Measurements from ENCODE around the gene LRRC1. TPM values are rescaled to one million over a fixed set of nuclear protein-coding genes. Genes with fewer than 3 reads are reported as not detected.

LRRC1 gene
- total RNA-seq, 1 experiment from 2014 or later = 10.3 TPM

DNA sequence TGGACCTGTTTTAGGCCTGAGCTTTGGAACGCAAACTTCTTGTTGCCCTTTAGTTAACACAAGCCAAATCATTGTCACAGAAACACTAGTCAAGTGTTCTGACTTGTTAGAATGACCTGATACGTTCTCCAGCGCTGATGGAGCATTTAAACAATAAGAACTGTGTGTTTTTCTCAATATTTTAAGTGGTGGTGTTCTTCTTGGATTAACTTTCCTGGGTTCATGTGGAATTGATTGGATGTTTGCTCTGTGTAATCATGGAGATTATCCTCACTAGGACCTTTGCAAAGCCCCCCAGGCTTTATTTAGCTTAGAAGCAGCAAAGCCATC lies 1.6 kb downstream of the LRRC1 start:
- no peak overlapping the region for H3K18ac ChIP-seq (ENCODE audit: insufficient read length, low read depth, low read length)
- H3T11ph ChIP-seq (ENCODE audit: low read length) = no peak overlapping the region
- peak overlapping the region; percentile 16 for H3K9ac ChIP-seq (ENCODE audit: extremely low read depth, insufficient read length, low read length)
- H3K27me3 Mint-ChIP-seq (ENCODE audit: low read depth) = peaks cover 28% of the 10 kb centered on the region
- no peak overlapping the region for H4K8ac ChIP-seq (replicated peaks; ENCODE audit: insufficient read length, low read depth, low read length)
- no peak for DNase-seq
- H2AK5ac ChIP-seq (ENCODE audit: insufficient read length, low read length) = no peak overlapping the region
- H2BK15ac ChIP-seq (ENCODE audit: low read depth, low read length) = no peak overlapping the region
- H3K23ac ChIP-seq (ENCODE audit: insufficient read length, low read depth, low read length) = no peak overlapping the region
- H4K5ac ChIP-seq (ENCODE audit: insufficient read length, low read depth, low read length) = no peak overlapping the region
- no peaks in the 10 kb centered on the region for H3K79me1 ChIP-seq (ENCODE audit: insufficient read depth, low read depth, low read length, poor library complexity, severe bottlenecking)
- H2BK5ac ChIP-seq (ENCODE audit: insufficient read length, low read length) = no peak overlapping the region
- no peaks in the 10 kb centered on the region for H3K9me3 Mint-ChIP-seq
- no peak overlapping the region for H3K56ac ChIP-seq (ENCODE audit: insufficient read length, low read depth, low read length)
- no peaks in the 10 kb centered on the region for H3K36me3 Mint-ChIP-seq (ENCODE audit: insufficient read depth in 1 of 3, low read depth in 3 of 3)
- no peaks in the 10 kb centered on the region; the same call in 1 of the 2 replicates for H3K27me3 ChIP-seq (ENCODE audit: insufficient read depth, low read length)
- TF ChIP-seq CTCF (conservative IDR thresholded peaks at IDR 0.05) = no peak
- H3K27ac Mint-ChIP-seq = no peak overlapping the region
- no peak overlapping the region for H2BK20ac ChIP-seq (ENCODE audit: low read depth, low read length, poor library complexity, severe bottlenecking)
- H3K4me2 ChIP-seq (ENCODE audit: insufficient read depth, insufficient read length, low read length) = peak overlapping the region; percentile 60
- H3K23me2 ChIP-seq (ENCODE audit: insufficient read length, low read depth, low read length, poor library complexity, severe bottlenecking) = peaks cover 22% of the 10 kb centered on the region
- peaks cover 20 to 26% of the 10 kb centered on the region in 2 experiments for H3K4me1 Mint-ChIP-seq
- no peak overlapping the region for H2BK12ac ChIP-seq (ENCODE audit: insufficient read length, low read depth, low read length)
- WGBS (ENCODE audit: extremely low coverage, insufficient read length, low lambda C conversion rate) = no CpG with 5 or more reads among the region's 3 CpGs
- no peak overlapping the region for H4K91ac ChIP-seq (ENCODE audit: insufficient read length, low read depth, low read length)
- H3K79me2 ChIP-seq (ENCODE audit: insufficient read depth, low read length) = peaks cover 3% of the 10 kb centered on the region; the same call in 1 of the 2 replicates
- H3K4me1 ChIP-seq (ENCODE audit: insufficient read depth, low read length) = no peaks in the 10 kb centered on the region; the same call in 1 of the 2 replicates
- no peaks in the 10 kb centered on the region for H4K20me1 ChIP-seq (ENCODE audit: control insufficient read depth, insufficient read depth, insufficient read length)
- H2BK120ac ChIP-seq (ENCODE audit: low read depth, low read length, poor library complexity, severe bottlenecking) = no peak overlapping the region
- H2AFZ ChIP-seq (ENCODE audit: low read length) = no peak overlapping the region
- no peaks in the 10 kb centered on the region for H3K9me3 ChIP-seq (ENCODE audit: control insufficient read depth, low read depth, low read length)
- H3K27ac ChIP-seq (ENCODE audit: insufficient read length, low read depth, low read length) = no peak overlapping the region
- no peak overlapping the region for H3K14ac ChIP-seq (ENCODE audit: insufficient read depth, low read length)
- peak overlapping the region; percentile 93 to 98 for H3K4me3 Mint-ChIP-seq
- H3K4ac ChIP-seq (ENCODE audit: low read depth, low read length) = no peak overlapping the region

All from H9 (cell line).